GM23248 (cell line): ENCODE measurements around the gene EIF5A. TPM values are rescaled to one million over a fixed set of nuclear protein-coding genes. Genes with fewer than 3 reads are reported as not detected.

Experiments
- DNase-seq: peaks from one replicate; pipeline ENCODE4 v3.0.0-alpha.2; 2015
- H2AFZ ChIP-seq: fragments of 200-600 bp; sonication (generic); 2 replicates; pipeline ENCODE4 v1.6.1; 2016; ENCODE audit warnings: antibody characterized with exemption
- H3F3A ChIP-seq: fragments of 200-600 bp; sonication (generic); 2 replicates; pipeline ENCODE4 v1.6.1; 2016; ENCODE audit warnings: mild to moderate bottlenecking, antibody characterized with exemption, mixed run types; ENCODE audit not compliant: insufficient read depth
- H3K27ac ChIP-seq: fragments of 200-600 bp; sonication (generic); 2 replicates; pipeline ENCODE4 v1.5.1; 2016; ENCODE audit warnings: mild to moderate bottlenecking
- H3K27me3 ChIP-seq: fragments of 200-600 bp; sonication (generic); replicated peaks from 2 replicates; pipeline ENCODE4 v1.6.1; 2016; ENCODE audit warnings: mild to moderate bottlenecking; ENCODE audit not compliant: insufficient read depth
- H3K36me3 ChIP-seq: fragments of 200-600 bp; sonication (generic); 2 replicates; pipeline ENCODE4 v1.6.1; 2016; ENCODE audit warnings: low read depth, mild to moderate bottlenecking
- H3K4me1 ChIP-seq: fragments of 200-600 bp; sonication (generic); 2 replicates; pipeline ENCODE4 v1.6.1; 2016; ENCODE audit warnings: mild to moderate bottlenecking; ENCODE audit not compliant: insufficient read depth
- H3K4me2 ChIP-seq: fragments of 200-600 bp; sonication (generic); one replicate; pipeline ENCODE4 v1.6.1; 2016; ENCODE audit warnings: mild to moderate bottlenecking; ENCODE audit not compliant: unreplicated experiment
- H3K4me3 ChIP-seq: fragments of 200-600 bp; sonication (generic); 2 replicates; pipeline ENCODE4 v1.5.1; 2016; ENCODE audit warnings: mild to moderate bottlenecking
- H3K79me2 ChIP-seq: fragments of 200-600 bp; sonication (generic); 2 replicates; pipeline ENCODE4 v1.6.1; 2016; ENCODE audit warnings: mild to moderate bottlenecking; ENCODE audit not compliant: insufficient read depth
- H3K9ac ChIP-seq: fragments of 200-600 bp; sonication (generic); 2 replicates; pipeline ENCODE4 v1.6.1; 2016; ENCODE audit warnings: mild to moderate bottlenecking
- H3K9me2 ChIP-seq: fragments of 200-600 bp; sonication (generic); 2 replicates; pipeline ENCODE4 v1.6.1; 2016; ENCODE audit warnings: mixed run types, mild to moderate bottlenecking, moderate library complexity; ENCODE audit not compliant: insufficient read depth
- H3K9me3 ChIP-seq: fragments of 200-600 bp; sonication (generic); one replicate; pipeline ENCODE4 v1.6.1; 2017; ENCODE audit warnings: low read depth
- H4K20me1 ChIP-seq: fragments of 200-600 bp; sonication (generic); 2 replicates; pipeline ENCODE4 v1.6.0; 2016; ENCODE audit not compliant: insufficient read depth
- EZH2 ChIP-seq: fragments of 200-600 bp; sonication (generic); IDR thresholded peaks from 2 replicates; pipeline ENCODE4 v1.6.1; 2018; ENCODE audit warnings: antibody characterized with exemption, mild to moderate bottlenecking; ENCODE audit not compliant: insufficient read depth, poor library complexity, severe bottlenecking
- EZH2phosphoT487 ChIP-seq: fragments of 200-600 bp; sonication (generic); IDR thresholded peaks from 2 replicates; pipeline ENCODE4 v1.6.1; 2018; ENCODE audit warnings: antibody characterized with exemption, moderate library complexity, mild to moderate bottlenecking, low read depth; ENCODE audit not compliant: insufficient read depth
- WGBS, 2 experiments: methylation state at CpG; one replicate each; pipeline ENCODE4 v1.1.6; 2015 to 2017; ENCODE audit warnings: low lambda C conversion rate in 2 of 2, low coverage in 1 of 2; ENCODE audit errors: missing lambda C conversion rate in 2 of 2; 5-methylcytosine and 5-hydroxymethylcytosine counted together
- in situ Hi-C: fragments of 300-500 bp; cut with MboI; formaldehyde crosslinking; loops from 2 replicates; pipeline ENCODE4 v1.15.0; 2020
- polyA plus RNA-seq: library from polyadenylated mRNA; unstranded; fragments of >200 nt; fragmentation: Nextera tagmentation; extraction: Ambion mirVana; gene quantifications from 2 replicates; pipeline ENCODE4 v1.2.1, GENCODE V29; 2016
- total RNA-seq: library from RNA; depleted of rRNA; stranded (reverse); fragments of >200 nt; shearing (Covaris generic); gene quantifications from 2 replicates; pipeline ENCODE4 v1.2.3, GENCODE V29; 2014

EIF5A gene
- total and polyA plus RNA-seq, 2 experiments from 2014 or later: 869 to 998 TPM

DNA sequence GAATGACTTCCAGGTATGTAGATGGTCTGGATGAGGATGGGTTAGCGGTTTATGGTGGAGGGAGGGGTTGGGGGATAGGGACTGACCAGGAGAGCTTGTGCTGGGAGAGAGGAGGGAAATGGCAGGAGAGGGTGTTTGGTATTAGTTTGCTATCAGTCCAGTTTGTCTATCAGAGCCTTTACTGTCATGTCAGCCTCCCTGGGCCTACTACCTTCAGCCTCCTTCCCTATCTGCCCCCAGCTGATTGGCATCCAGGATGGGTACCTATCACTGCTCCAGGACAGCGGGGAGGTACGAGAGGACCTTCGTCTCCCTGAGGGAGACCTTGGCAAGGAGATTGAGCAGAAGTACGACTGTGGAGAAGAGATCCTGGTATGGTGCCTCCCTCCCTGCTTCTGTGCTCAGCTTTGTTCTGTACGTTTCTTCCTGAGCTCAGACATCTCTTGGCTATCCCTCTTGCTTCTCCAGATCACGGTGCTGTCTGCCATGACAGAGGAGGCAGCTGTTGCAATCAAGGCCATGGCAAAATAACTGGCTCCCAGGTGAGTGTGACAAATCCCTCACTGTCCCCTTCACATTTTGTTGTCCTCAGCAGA, 3.8 kb downstream of the EIF5A start:
- Histone ChIP-seq H3K36me3 (peaks cover 42% of the 10 kb centered on the region), H3K79me2 (peaks cover 74% of the 10 kb centered on the region), H3K9me2 (no peaks in the 10 kb centered on the region)

DNA sequence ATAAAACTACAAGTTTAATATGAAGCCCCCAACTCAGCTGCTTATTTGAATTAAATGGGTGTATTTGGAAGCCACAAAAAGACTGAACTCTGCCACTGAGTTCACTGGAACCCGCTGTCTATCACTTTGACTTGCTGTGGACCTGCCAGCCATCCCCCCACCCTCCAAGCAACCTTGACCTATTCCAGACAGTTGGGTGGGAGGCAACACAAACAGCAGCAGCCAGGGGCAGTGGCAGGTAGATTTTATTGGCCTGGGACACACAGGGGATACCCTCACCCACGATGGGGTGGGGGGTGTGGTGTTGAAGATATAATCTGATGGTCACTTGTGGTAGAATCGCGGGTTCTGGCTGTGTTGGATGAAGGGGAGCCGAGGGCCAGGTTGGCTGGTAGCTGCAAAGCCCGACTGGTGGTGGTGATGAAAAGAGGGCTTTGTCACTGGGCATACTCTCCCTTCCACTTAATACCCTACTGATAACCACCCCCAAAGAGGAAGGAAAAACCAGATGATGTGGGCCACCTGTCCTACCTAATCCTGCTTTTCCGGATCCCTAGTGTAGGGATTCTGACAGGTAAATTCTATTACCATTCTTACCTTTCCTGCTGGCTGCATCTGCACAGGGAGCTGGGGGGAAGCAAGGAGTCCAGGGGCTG, 5.1 kb downstream of the EIF5A start:
- Histone ChIP-seq H3K4me2 (peak overlapping the region; percentile 93), H3F3A (peaks cover 62% of the 10 kb centered on the region), H3K9me3 (no peaks in the 10 kb centered on the region), H3K9ac (0 out of 2 replicates have a peak overlapping the region, but pooled peaks have one; percentile 30), H3K4me3 (no peak overlapping the region), H3K27me3 (no peaks in the 10 kb centered on the region), H4K20me1 (peaks cover 22% of the 10 kb centered on the region), H3K27ac (peak overlapping the region; percentile 67; the same call in 1 of the 2 replicates), H3K79me2 (peaks cover 73% of the 10 kb centered on the region), H3K9me2 (no peaks in the 10 kb centered on the region), H3K4me1 (peaks cover 45% of the 10 kb centered on the region), H2AFZ (no peak overlapping the region), H3K36me3 (peaks cover 42% of the 10 kb centered on the region)
- TF ChIP-seq EZH2 (no peak), EZH2phosphoT487 (no peak)
- in situ Hi-C loops: no loop called here
- 85 to 93% methylated on average over 7 of the region's 7 CpGs for WGBS, 2 experiments
- DNase-seq: no peak

More for the DNA sequence above, 3.8 kb downstream of the EIF5A start:
- Histone ChIP-seq H3K4me3 (0 out of 2 replicates have a peak overlapping the region, but pooled peaks have one; percentile 91), H4K20me1 (peaks cover 22% of the 10 kb centered on the region), H3K4me2 (peak overlapping the region; percentile 12), H3K27me3 (no peaks in the 10 kb centered on the region), H3K9ac (peak overlapping the region; percentile 21; the same call in 1 of the 2 replicates), H3K27ac (0 out of 2 replicates have a peak overlapping the region, but pooled peaks have one; percentile 14), H3K9me3 (no peaks in the 10 kb centered on the region), H3K4me1 (peaks cover 45% of the 10 kb centered on the region), H3F3A (peaks cover 68% of the 10 kb centered on the region), H2AFZ (no peak overlapping the region)
- WGBS, 2 experiments: 69 to 70% methylated on average over 7 of the region's 7 CpGs
- DNase-seq: no peak
- TF ChIP-seq EZH2 (no peak), EZH2phosphoT487 (no peak)
- in situ Hi-C loops: no loop called here

DNA sequence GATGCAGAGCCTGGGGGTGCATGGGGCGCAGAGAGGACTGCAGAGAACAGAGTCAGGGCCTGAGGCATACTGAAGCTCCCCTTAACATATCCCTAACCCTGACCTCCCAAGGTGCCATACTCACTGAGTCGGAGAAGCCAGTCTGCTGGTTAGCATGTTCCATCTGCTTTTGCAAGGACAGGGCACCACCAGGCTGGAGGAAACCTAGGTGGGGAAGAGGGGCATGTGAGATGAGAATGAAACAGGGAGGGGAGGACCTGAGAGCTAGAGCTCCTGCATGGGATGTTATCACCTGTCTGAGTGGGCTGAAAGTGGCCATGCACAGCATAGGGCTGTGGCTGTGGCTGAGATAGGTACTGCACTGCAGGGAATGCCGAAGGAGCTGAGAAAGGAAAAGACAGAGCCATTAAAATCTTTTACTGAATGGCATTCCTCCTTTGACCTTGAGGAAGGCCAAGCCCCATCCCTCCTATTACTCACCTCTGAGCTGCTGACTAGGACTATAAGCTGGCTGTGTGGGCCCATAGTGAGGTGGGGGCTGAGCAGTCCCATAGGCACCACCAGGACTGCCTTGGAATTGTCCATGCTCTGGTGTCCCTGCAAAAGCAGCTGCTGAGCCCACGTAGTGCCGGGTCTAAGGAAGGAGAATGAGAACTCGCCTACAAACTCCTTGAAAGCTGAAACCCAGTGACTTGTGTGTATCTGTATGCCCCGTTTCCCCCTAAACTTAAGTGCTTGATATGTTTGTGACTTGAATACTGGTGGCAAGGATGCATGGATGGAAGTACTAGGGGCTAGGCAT, 5.9 kb downstream of the EIF5A start:
- Histone ChIP-seq H3K79me2 (peaks cover 65% of the 10 kb centered on the region), H3K9me3 (no peaks in the 10 kb centered on the region), H3K4me1 (peaks cover 45% of the 10 kb centered on the region), H3K36me3 (peaks cover 42% of the 10 kb centered on the region), H4K20me1 (peaks cover 22% of the 10 kb centered on the region), H3K27me3 (no peaks in the 10 kb centered on the region), H3K27ac (peak overlapping the region; percentile 67), H3F3A (peaks cover 61% of the 10 kb centered on the region), H3K4me3 (no peak overlapping the region), H2AFZ (no peak overlapping the region), H3K9me2 (no peaks in the 10 kb centered on the region), H3K4me2 (peak overlapping the region; percentile 93), H3K9ac (peak overlapping the region; percentile 81; the same call in 1 of the 2 replicates)
- DNase-seq: peak; percentile 38
- WGBS, 2 experiments: 95 to 99% methylated on average over 7 of the region's 7 CpGs
- no peak for TF ChIP-seq EZH2
- no peak for TF ChIP-seq EZH2phosphoT487
- in situ Hi-C loops: no loop called here

DNA sequence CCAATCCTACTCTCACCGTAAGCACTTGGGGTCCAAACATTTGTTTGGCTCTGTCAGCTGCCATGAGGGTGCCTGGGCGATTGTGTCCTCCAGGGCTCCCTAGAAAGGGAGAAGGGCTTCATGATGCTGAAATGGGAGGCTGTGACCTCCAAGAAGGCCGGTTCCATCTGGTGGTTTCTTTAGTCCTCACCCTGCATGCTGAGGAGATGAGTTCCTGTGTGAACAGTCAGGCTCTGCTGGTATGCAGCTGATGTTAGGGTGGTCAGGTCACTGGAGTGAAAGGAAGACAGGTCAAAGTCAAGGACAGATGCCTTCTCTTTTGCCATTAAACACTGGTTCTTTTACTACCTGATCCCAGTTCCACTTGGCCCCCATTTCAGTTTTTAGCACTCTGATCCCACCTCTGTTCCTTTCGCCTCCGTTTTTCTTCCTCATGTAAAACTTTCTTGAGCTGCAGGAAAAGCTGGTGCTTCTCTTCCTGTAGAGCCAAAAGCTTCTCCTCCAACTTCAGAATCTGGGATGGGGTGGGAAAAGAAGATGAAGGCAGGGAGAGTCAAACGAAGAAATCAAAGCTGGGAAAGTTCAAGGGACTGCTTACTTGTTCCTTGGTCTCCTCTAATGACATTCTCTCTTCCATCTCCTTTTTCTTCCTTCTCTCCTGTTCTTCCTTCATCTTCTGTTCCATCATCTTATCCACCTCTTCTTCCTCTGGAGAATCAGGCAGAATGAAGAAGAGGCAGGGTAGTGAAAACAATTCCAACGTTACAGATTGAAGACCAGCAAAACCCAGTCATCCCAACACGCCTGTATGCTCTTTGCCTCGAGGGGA, 6.7 kb downstream of the EIF5A start:
- 40 to 43% methylated on average over 9 of the region's 9 CpGs for WGBS, 2 experiments
- no peak overlapping the region for H2AFZ ChIP-seq
- peaks cover 45% of the 10 kb centered on the region for H3K4me1 ChIP-seq
- peak overlapping the region; percentile 67 for H3K27ac ChIP-seq
- no peaks in the 10 kb centered on the region for H3K9me2 ChIP-seq
- H3K27me3 ChIP-seq: no peaks in the 10 kb centered on the region
- H3K36me3 ChIP-seq: peaks cover 42% of the 10 kb centered on the region
- H3K4me3 ChIP-seq: peak overlapping the region; percentile 98
- H3K9ac ChIP-seq: peak overlapping the region; percentile 81
- peak overlapping the region; percentile 93 for H3K4me2 ChIP-seq
- H3K9me3 ChIP-seq: no peaks in the 10 kb centered on the region
- H3F3A ChIP-seq: peaks cover 54% of the 10 kb centered on the region
- peaks cover 57% of the 10 kb centered on the region for H3K79me2 ChIP-seq
- TF ChIP-seq EZH2phosphoT487 (no peak), EZH2 (no peak)
- in situ Hi-C loops: no loop called here
- peaks cover 21% of the 10 kb centered on the region for H4K20me1 ChIP-seq
- DNase-seq: peak; percentile 61
